Mesodermal cell (in vitro differentiated cells): ENCODE measurements around the gene ZSWIM4.
A peak's percentile ranks its signal among the peaks of the same experiment; 100 is the strongest.
"Not testable (repeated sequence)": the region's sequence is repeated elsewhere in the genome, so short reads cannot be mapped to it uniquely, and the experiment has no call there.

Experiments
- H3K27ac ChIP-seq: 2 replicates; pipeline ENCODE4 v1.7.0; 2013; ENCODE audit warnings: mild to moderate bottlenecking, low read depth, low read length, moderate library complexity; ENCODE audit not compliant: severe bottlenecking
- H3K36me3 ChIP-seq: 2 replicates; pipeline ENCODE4 v1.7.1; 2013; ENCODE audit warnings: mild to moderate bottlenecking, low read length, moderate library complexity; ENCODE audit not compliant: control insufficient read depth, insufficient read depth
- H3K4me1 ChIP-seq: one replicate; pipeline ENCODE4 v1.7.1; 2013; ENCODE audit warnings: mild to moderate bottlenecking, low read length; ENCODE audit not compliant: insufficient read depth, control insufficient read depth, poor library complexity, severe bottlenecking
- H3K4me3 ChIP-seq: 2 replicates; pipeline ENCODE4 v1.7.0; 2013; ENCODE audit warnings: low read length, control low read depth, mild to moderate bottlenecking; ENCODE audit not compliant: insufficient read depth, poor library complexity, severe bottlenecking; ENCODE audit errors: extremely low read depth
- H3K9me3 ChIP-seq: 2 replicates; pipeline ENCODE4 v1.7.1; 2013; ENCODE audit warnings: mild to moderate bottlenecking, low read length, moderate library complexity; ENCODE audit not compliant: control insufficient read depth
- WGBS, 2 experiments: methylation state at CpG; one replicate each; pipeline ENCODE4 v1.1.5; 2013; ENCODE audit warnings: missing lambda C conversion rate in 2 of 2; ENCODE audit not compliant: insufficient coverage in 2 of 2; 5-methylcytosine and 5-hydroxymethylcytosine counted together

Gene ZSWIM4

GRCh38 chr19:13779794-13780193 is 15.4 kb upstream of the ZSWIM4 start:
- not testable (repeated sequence) for H3K4me1 ChIP-seq, H3K27ac ChIP-seq, H3K4me3 ChIP-seq, H3K9me3 ChIP-seq
- peaks cover 40% of the 10 kb centered on the region for H3K36me3 ChIP-seq
- WGBS, 2 experiments = 90 to 96% methylated on average over 7 of the region's 8 CpGs

GRCh38 chr19:13781547-13781946 is 13.7 kb upstream of the ZSWIM4 start:
- Histone ChIP-seq H3K36me3 (peaks cover 32% of the 10 kb centered on the region), H3K4me3 (no peak overlapping the region), H3K9me3 (no peaks in the 10 kb centered on the region), H3K27ac (peak overlapping the region; percentile 65), H3K4me1 (peaks cover 3% of the 10 kb centered on the region)
- 12 to 16% methylated on average over 5 of the region's 5 CpGs for WGBS, 2 experiments

- H3K27ac ChIP-seq = no peak overlapping the region
- WGBS, 2 experiments = 90 to 95% methylated on average over 6 to 8 of the region's 8 CpGs
- no peaks in the 10 kb centered on the region for H3K9me3 ChIP-seq
- H3K36me3 ChIP-seq = peaks cover 25% of the 10 kb centered on the region
- H3K4me1 ChIP-seq = peaks cover 3% of the 10 kb centered on the region
- no peak overlapping the region for H3K4me3 ChIP-seq
Observed at GRCh38 chr19:13782537-13782936, 12.7 kb upstream of the ZSWIM4 start.

- 80 to 89% methylated on average over 11 to 17 of the region's 18 CpGs for WGBS, 2 experiments
- no peak overlapping the region for H3K27ac ChIP-seq
- H3K36me3 ChIP-seq = peaks cover 12% of the 10 kb centered on the region
- H3K4me3 ChIP-seq = no peak overlapping the region
- H3K9me3 ChIP-seq = no peaks in the 10 kb centered on the region
- peaks cover 8% of the 10 kb centered on the region for H3K4me1 ChIP-seq
Observed at GRCh38 chr19:13783565-13784500, 11.4 kb upstream of the ZSWIM4 start.

- H3K27ac ChIP-seq = no peak overlapping the region
- no peaks in the 10 kb centered on the region for H3K9me3 ChIP-seq
- peaks cover 8% of the 10 kb centered on the region for H3K4me1 ChIP-seq
- H3K36me3 ChIP-seq = peaks cover 3% of the 10 kb centered on the region
- 38 to 43% methylated on average over 15 to 16 of the region's 17 CpGs for WGBS, 2 experiments
- H3K4me3 ChIP-seq = no peak overlapping the region
Observed at GRCh38 chr19:13784731-13785452, 10.4 kb upstream of the ZSWIM4 start.

GRCh38 chr19:13788991-13789390 is 6.3 kb upstream of the ZSWIM4 start:
- peaks cover 5% of the 10 kb centered on the region for H3K4me1 ChIP-seq
- WGBS, 2 experiments = 85 to 88% methylated on average over 6 to 8 of the region's 8 CpGs
- H3K27ac ChIP-seq = no peak overlapping the region

GRCh38 chr19:13790354-13790753 is 4.9 kb upstream of the ZSWIM4 start:
- Histone ChIP-seq H3K27ac (no peak overlapping the region), H3K9me3 (no peaks in the 10 kb centered on the region), H3K4me1 (peaks cover 5% of the 10 kb centered on the region), H3K36me3 (no peaks in the 10 kb centered on the region), H3K4me3 (no peak overlapping the region)
- WGBS, 2 experiments = 81 to 91% methylated on average over 4 to 8 of the region's 8 CpGs

More at GRCh38 chr19:13788991-13789390, 6.3 kb upstream of the ZSWIM4 start:
- Histone ChIP-seq H3K36me3 (no peaks in the 10 kb centered on the region), H3K4me3 (no peak overlapping the region), H3K9me3 (no peaks in the 10 kb centered on the region)

GRCh38 chr19:13793317-13793716 is 1.9 kb upstream of the ZSWIM4 start:
- WGBS, 2 experiments = 86 to 92% methylated on average over 6 to 7 of the region's 9 CpGs
- H3K27ac ChIP-seq = not testable (repeated sequence)

GRCh38 chr19:13794398-13794756 is 866 bp upstream of the ZSWIM4 start:
- peak overlapping the region; percentile 82 for H3K4me3 ChIP-seq
- peaks cover 7% of the 10 kb centered on the region for H3K36me3 ChIP-seq
- peak overlapping the region; percentile 78 for H3K27ac ChIP-seq
- 45 to 75% methylated on average over 3 of the region's 8 CpGs for WGBS, 2 experiments
- no peaks in the 10 kb centered on the region for H3K9me3 ChIP-seq
- peaks cover 7% of the 10 kb centered on the region for H3K4me1 ChIP-seq

More at GRCh38 chr19:13793317-13793716, 1.9 kb upstream of the ZSWIM4 start:
- not testable (repeated sequence) for H3K4me3 ChIP-seq, H3K4me1 ChIP-seq, H3K36me3 ChIP-seq, H3K9me3 ChIP-seq

- peak overlapping the region; percentile 82 for H3K4me3 ChIP-seq
- 2 to 3% methylated on average over 32 to 33 of the region's 42 CpGs for WGBS, 2 experiments
- H3K9me3 ChIP-seq = no peaks in the 10 kb centered on the region
- H3K27ac ChIP-seq = peak overlapping the region; percentile 57
- H3K36me3 ChIP-seq = peaks cover 15% of the 10 kb centered on the region
- H3K4me1 ChIP-seq = peaks cover 7% of the 10 kb centered on the region
Observed at GRCh38 chr19:13795595-13796300, 505 bp downstream of the ZSWIM4 start.
